Dedifferentiated amniotic fluid mesenchymal stem cell (primary cell): ENCODE data around the gene PLAC1.
A peak's percentile ranks its signal among the peaks of the same experiment; 100 is the strongest.

Source experiments
- DNase-seq: peaks from one replicate; pipeline ENCODE4 v3.0.0-alpha.2; 2016; ENCODE audit errors: extremely low spot score

Gene PLAC1

GRCh38 chrX:134670134-134670924, 12.1 kb upstream of the PLAC1 start:
- peak; percentile 52 for DNase-seq

- DNase-seq = peak; percentile 66
Observed at GRCh38 chrX:134669378-134670098, 11.3 kb upstream of the PLAC1 start.

GRCh38 chrX:134664202-134664601, 5.9 kb upstream of the PLAC1 start:
- no peak for DNase-seq

GRCh38 chrX:134661295-134661694, 3.0 kb upstream of the PLAC1 start:
- DNase-seq = no peak

GRCh38 chrX:134660627-134661026, 2.4 kb upstream of the PLAC1 start:
- DNase-seq = no peak

- DNase-seq = no peak
Observed at GRCh38 chrX:134659761-134660160, 1.5 kb upstream of the PLAC1 start.

GRCh38 chrX:134658760-134659023, 421 bp upstream of the PLAC1 start:
- no peak for DNase-seq

- no peak for DNase-seq
Observed at GRCh38 chrX:134654398-134655012, 3.8 kb downstream of the PLAC1 start.

GRCh38 chrX:134653835-134654234, 4.4 kb downstream of the PLAC1 start:
- DNase-seq = no peak

- DNase-seq = no peak
Observed at GRCh38 chrX:134650701-134651100, 7.6 kb downstream of the PLAC1 start.

- no peak for DNase-seq
Observed at GRCh38 chrX:134649770-134650169, 8.5 kb downstream of the PLAC1 start.

- DNase-seq = no peak
Observed at GRCh38 chrX:134647477-134647877, 10.8 kb downstream of the PLAC1 start.

GRCh38 chrX:134646691-134647090, 11.6 kb downstream of the PLAC1 start:
- no peak for DNase-seq

GRCh38 chrX:134645936-134646543, 12.2 kb downstream of the PLAC1 start:
- no peak for DNase-seq

GRCh38 chrX:134642386-134642785, 15.9 kb downstream of the PLAC1 start:
- no peak for DNase-seq

- no peak for DNase-seq
Observed at GRCh38 chrX:134641346-134641745, 16.9 kb downstream of the PLAC1 start.

GRCh38 chrX:134640914-134641313, 17.4 kb downstream of the PLAC1 start:
- DNase-seq = no peak

GRCh38 chrX:134636851-134637250, 21.4 kb downstream of the PLAC1 start:
- no peak for DNase-seq

- peak; percentile 42 for DNase-seq
Observed at GRCh38 chrX:134634691-134635090, 23.6 kb downstream of the PLAC1 start.

GRCh38 chrX:134633832-134634231, 24.4 kb downstream of the PLAC1 start:
- no peak for DNase-seq

- no peak for DNase-seq
Observed at GRCh38 chrX:134633394-134633793, 24.9 kb downstream of the PLAC1 start.

- no peak for DNase-seq
Observed at GRCh38 chrX:134632355-134632754, 25.9 kb downstream of the PLAC1 start.
